DMS53 treated with DMSO at 0.1 percent for 48 hours (cell line): ENCODE data around the gene SCMH1.

Source experiments
- DNase-seq: peaks from one replicate; lab custom pipeline; 2025; ENCODE audit not compliant: unreplicated experiment; lab: John Stamatoyannopoulos, UW

The SCMH1 gene

DNA sequence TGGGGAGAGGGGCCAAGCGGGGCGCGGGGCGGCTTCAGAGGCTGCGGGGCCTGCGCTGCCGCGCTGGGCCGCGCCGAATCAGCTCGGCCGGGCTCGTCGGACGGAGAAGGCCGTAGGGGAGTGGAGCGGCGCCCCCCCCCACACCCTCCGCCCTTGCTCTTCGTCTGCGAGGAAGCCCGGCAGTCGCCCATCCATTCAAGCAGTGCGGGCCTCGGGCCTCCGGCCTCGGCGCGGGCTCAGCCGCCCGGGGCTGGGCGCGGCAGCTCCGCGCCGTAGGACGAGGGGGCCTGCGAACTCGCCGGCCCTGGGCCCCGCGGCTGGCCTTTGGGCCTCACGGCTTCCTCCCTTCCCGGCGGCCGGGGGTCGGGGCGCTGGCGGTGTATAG is 262.0 kb downstream of the SCMH1 start:
- DNase-seq, result no peak

DNA sequence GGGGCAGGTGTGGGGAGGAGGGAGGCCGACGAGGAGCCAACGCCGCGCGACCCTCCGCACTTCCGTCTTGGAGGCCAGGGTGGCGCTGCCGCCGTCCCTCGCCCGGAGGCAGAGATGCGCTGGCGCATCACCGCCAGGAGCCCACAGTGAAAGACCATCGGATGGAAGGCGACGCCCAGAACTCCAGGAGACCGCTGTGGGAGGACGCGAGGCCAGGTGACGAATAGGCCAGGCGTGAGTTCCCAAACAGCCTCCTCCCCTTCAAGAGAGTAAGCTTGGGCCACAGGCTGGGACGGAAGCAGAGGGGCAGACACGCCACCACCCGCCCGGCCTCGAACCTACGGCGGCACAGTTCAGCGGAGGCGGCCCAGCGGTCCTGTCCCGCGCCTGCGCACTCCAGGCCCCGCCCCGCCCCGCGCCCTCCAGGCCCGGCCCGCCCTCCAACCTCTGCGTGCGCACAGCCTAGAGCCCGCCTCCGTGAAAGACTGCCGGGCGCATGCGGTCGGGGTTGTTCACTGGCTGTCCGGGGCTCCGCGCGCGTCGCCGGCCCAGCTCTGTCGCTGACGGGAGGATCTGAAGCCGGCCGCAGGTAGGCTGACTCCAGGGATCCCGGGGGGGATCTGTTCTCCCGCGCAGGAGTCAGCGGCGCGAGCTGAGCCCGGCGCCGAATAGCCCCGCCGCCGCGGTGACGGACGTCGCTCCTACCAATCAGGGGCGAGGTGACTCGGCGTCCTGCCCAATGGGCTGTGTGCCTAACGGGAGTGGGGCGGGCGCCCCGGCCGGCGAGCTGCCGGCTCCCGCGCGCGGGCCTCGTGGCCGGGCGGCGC is 262.7 kb downstream of the SCMH1 start, which contains the start of gene CTPS1:
TSS of gene CTPS1 (plus strand) at position 456 of the 827 bp plus-strand sequence. CDS start 3,595 bp downstream, outside the sequence.
- DNase-seq, result peak; percentile 91

DNA sequence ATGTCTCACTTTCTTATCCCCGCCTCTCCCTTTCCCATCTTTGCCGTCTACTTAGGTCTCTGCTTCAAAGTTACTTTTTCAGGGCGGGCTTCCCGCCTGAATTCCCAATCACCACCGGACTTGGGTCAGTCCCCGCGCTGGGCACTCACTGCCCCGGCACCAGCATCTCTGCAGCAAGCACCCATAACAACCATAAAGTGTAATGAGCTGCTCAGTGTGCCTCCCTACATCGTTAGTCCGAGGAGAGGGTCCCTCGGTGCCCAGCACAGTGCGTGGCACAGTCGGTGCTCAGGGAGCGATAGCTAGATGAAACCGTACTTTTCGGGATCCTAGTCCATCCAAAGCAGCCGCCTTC is 263.2 kb downstream of the SCMH1 start:
- no peak for DNase-seq

DNA sequence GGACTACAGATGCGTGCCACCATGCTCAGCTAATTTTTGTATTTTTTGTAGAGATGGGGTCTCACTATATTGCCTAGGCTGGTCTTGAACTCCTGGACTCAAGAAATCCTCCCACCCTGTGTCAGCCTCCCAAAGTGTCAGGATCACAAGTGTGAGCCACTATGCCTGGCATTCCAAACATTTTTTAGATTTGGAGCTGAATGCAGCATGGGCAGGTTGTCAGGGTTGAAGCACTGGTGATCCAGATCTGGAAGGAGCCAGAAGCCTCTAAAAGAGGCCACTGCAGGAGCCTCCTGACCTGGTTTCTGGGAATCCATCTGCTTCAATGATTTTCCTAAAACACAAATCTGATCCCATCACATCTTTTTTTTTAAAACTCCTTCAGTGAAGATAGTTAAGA is 264.4 kb downstream of the SCMH1 start:
- DNase-seq, result no peak
